ENCODE data around the gene CRYBA4. TPM values are rescaled to one million over a fixed set of nuclear protein-coding genes. Genes with fewer than 3 reads are reported as not detected.

CRYBA4 gene
- total RNA-seq, 2 experiments from 2014 or later, result 0.48 TPM; not detected in 1

GRCh38 chr22:26586556-26587325, 35.0 kb upstream of the CRYBA4 start:
- H3K4me1 Mint-ChIP-seq, result peaks cover 74% of the 10 kb centered on the region
- no peaks in the 10 kb centered on the region for H3K27me3 Mint-ChIP-seq
- H3K27ac Mint-ChIP-seq, result peak overlapping the region; percentile 68
- no peak for DNase-seq
- H3K9me3 Mint-ChIP-seq, result peaks cover 2% of the 10 kb centered on the region
- POLR2A ChIA-PET, result no interaction called here
- CTCF ChIA-PET, result interaction anchor here (0.5 kb wide), 1 partner anchor 48 kb away, joined by 3 read pairs; no protein-coding TSS in a partner anchor
- H3K36me3 Mint-ChIP-seq (ENCODE audit: low read depth), result peaks cover 43% of the 10 kb centered on the region
- peak overlapping the region; percentile 27 for H3K4me3 Mint-ChIP-seq

DNA sequence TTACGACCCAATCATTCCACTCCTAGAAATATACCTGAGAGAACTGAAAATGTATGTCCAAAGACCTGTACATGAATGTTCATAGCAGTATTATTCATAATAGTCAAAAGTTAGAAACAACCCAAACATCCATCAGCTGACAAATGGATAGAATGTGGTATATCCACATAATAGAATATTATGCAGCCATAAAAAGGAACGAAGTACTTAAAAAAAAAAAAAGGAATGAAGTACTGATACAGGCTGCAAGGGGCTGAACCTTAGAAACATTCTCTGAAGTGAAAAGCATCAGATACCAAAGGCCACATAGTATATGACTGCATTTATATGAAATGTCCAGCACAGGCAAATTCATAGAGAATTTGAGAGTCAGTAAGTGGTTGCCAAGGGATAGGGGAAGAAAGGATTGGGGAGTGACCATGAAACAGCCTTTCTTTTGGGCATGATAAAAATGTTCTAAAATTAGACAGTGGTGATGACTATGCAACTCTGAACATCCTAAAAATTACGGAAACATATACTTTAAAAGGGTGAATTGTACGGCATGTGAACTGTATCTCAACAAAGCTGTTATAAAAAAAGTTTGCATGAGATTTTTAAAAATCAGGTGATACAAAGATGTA, 33.7 kb upstream of the CRYBA4 start:
- Mint-ChIP-seq H3K9me3 (peaks cover 2% of the 10 kb centered on the region), H3K36me3 (ENCODE audit: low read depth) (peaks cover 34% of the 10 kb centered on the region), H3K27ac (peak overlapping the region; percentile 69), H3K4me3 (peak overlapping the region; percentile 90), H3K27me3 (no peaks in the 10 kb centered on the region), H3K4me1 (peaks cover 81% of the 10 kb centered on the region)
- ChIA-PET CTCF (interaction anchor here (1.3 kb wide), 1 partner anchor 45 kb away, joined by 3 read pairs; no protein-coding TSS in a partner anchor), POLR2A (interaction anchor here (1.1 kb wide), 1 partner anchor 54 kb away, joined by 3 read pairs; no protein-coding TSS in a partner anchor)
- DNase-seq, result no peak

- Mint-ChIP-seq H3K9me3 (peaks cover 2% of the 10 kb centered on the region), H3K27me3 (no peaks in the 10 kb centered on the region), H3K27ac (peak overlapping the region; percentile 69), H3K36me3 (ENCODE audit: low read depth) (peaks cover 32% of the 10 kb centered on the region), H3K4me3 (peak overlapping the region; percentile 90), H3K4me1 (peaks cover 85% of the 10 kb centered on the region)
- no peak for DNase-seq
- CTCF ChIA-PET, result interaction anchor here (1.3 kb wide), 1 partner anchor 46 kb away, joined by 3 read pairs; no protein-coding TSS in a partner anchor
- POLR2A ChIA-PET, result interaction anchor here (1.2 to 1.9 kb wide), 2 partner anchors 84 to 105 kb away, joined by 3 to 8 read pairs; partner anchors contain the start of genes HPS4 and SRRD
Observed at GRCh38 chr22:26588729-26589366, 32.9 kb upstream of the CRYBA4 start.

- H3K4me1 Mint-ChIP-seq, result peaks cover 85% of the 10 kb centered on the region
- no peaks in the 10 kb centered on the region for H3K27me3 Mint-ChIP-seq
- peak overlapping the region; percentile 69 for H3K27ac Mint-ChIP-seq
- peaks cover 2% of the 10 kb centered on the region for H3K9me3 Mint-ChIP-seq
- H3K4me3 Mint-ChIP-seq, result peak overlapping the region; percentile 90
- POLR2A ChIA-PET, result interaction anchor here (1.0 to 1.9 kb wide), 3 partner anchors 9 to 105 kb away, joined by 3 to 8 read pairs (median 3); partner anchors contain the start of genes HPS4 and SRRD
- H3K36me3 Mint-ChIP-seq (ENCODE audit: low read depth), result peaks cover 27% of the 10 kb centered on the region
- CTCF ChIA-PET, result interaction anchor here (1.3 kb wide), 1 partner anchor 46 kb away, joined by 3 read pairs; no protein-coding TSS in a partner anchor
- DNase-seq, result peak; percentile 29
Observed at GRCh38 chr22:26589367-26589844, 32.4 kb upstream of the CRYBA4 start.

- Mint-ChIP-seq H3K4me1 (peaks cover 82% of the 10 kb centered on the region), H3K27ac (peak within 1 kb of the TSS; percentile 78), H3K9me3 (peaks cover 2% of the 10 kb centered on the region), H3K36me3 (ENCODE audit: low read depth) (peaks cover 20% of the 10 kb centered on the region), H3K27me3 (no peaks in the 10 kb centered on the region), H3K4me3 (peak within 1 kb of the TSS; percentile 90)
- CTCF ChIA-PET, result no interaction called here
- POLR2A ChIA-PET, result interaction anchor here (1.0 to 1.9 kb wide), 3 partner anchors 10 to 106 kb away, joined by 3 to 8 read pairs (median 3); partner anchors contain the start of genes HPS4 and SRRD
- peak; percentile 84 for DNase-seq
Observed at GRCh38 chr22:26589845-26590736, 31.7 kb upstream of the CRYBA4 start, which contains the start of gene TPST2. TSS of gene TPST2 (minus strand) at chr22:26590132. CDS start at chr22:26541630, 48,502 bp downstream.

DNA sequence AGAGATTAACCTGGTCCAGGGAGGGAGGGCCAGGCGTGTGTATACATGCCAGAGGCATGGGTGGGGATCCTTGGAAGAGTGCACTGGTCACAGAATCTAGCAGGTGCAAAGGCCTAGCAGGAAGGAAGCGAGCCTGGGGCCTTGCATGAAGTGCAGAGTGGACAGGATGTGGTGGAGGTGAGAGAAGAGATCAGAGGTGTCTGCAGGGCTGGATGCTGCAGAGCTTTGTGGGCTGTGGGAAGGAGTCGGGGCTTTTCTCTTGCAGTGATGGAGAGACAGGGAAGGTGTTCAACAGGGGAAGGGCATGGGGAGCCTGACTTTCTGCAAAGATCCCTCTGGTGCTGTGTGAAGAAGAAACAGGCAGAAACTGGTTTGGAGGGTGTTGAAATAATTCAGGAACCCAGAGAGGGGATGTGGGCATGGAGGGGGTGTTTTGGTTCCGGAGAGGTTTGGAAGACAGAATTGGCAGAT, 29.3 kb upstream of the CRYBA4 start:
- H3K4me1 Mint-ChIP-seq, result peaks cover 69% of the 10 kb centered on the region
- peaks cover 2% of the 10 kb centered on the region for H3K9me3 Mint-ChIP-seq
- CTCF ChIA-PET, result interaction anchor here (0.6 to 1.3 kb wide), 3 partner anchors 13 to 89 kb away, joined by 3 to 4 read pairs (median 3); no protein-coding TSS in a partner anchor
- peak overlapping the region; percentile 82 for H3K27ac Mint-ChIP-seq
- H3K4me3 Mint-ChIP-seq, result peak overlapping the region; percentile 45
- H3K27me3 Mint-ChIP-seq, result peaks cover 4% of the 10 kb centered on the region
- POLR2A ChIA-PET, result interaction anchor here (0.6 to 3.6 kb wide), 6 partner anchors 12 to 81 kb away, joined by 3 to 16 read pairs (median 5); no protein-coding TSS in a partner anchor
- H3K36me3 Mint-ChIP-seq (ENCODE audit: low read depth), result peaks cover 10% of the 10 kb centered on the region
- DNase-seq, result peak; percentile 80

DNA sequence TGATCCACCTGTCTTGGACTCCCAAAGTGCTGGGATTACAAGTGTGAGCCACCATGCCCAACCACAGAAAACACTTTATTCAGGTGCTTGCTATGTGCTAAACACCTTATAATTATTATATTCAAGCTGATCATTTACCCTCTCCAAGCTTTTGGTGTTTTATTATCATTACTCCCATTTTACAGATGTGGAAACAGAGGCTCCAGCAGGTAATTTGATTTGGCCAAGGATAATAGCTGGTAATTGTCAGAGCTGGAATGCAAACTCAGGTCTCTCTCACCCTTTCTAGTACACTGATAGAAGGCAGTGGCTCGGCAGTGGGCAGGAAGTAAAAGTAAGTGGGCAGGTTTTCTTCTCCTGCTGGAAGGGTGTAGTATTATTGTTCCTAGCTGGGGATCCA, 28.0 kb upstream of the CRYBA4 start:
- H3K4me3 Mint-ChIP-seq, result no peak overlapping the region
- peaks cover 8% of the 10 kb centered on the region for H3K27me3 Mint-ChIP-seq
- no peak for DNase-seq
- H3K4me1 Mint-ChIP-seq, result peaks cover 61% of the 10 kb centered on the region
- CTCF ChIA-PET, result no interaction called here
- POLR2A ChIA-PET, result interaction anchor here (0.9 to 3.6 kb wide), 4 partner anchors 12 to 80 kb away, joined by 3 to 16 read pairs (median 3); no protein-coding TSS in a partner anchor
- peak overlapping the region; percentile 51 for H3K27ac Mint-ChIP-seq
- H3K9me3 Mint-ChIP-seq, result no peaks in the 10 kb centered on the region
- peaks cover under 1% of the 10 kb centered on the region for H3K36me3 Mint-ChIP-seq (ENCODE audit: low read depth)

GRCh38 chr22:26597026-26597425, 24.7 kb upstream of the CRYBA4 start:
- POLR2A ChIA-PET, result interaction anchor here (1.1 to 1.8 kb wide), 3 partner anchors 14 to 76 kb away, joined by 3 to 6 read pairs (median 3); no protein-coding TSS in a partner anchor
- Mint-ChIP-seq H3K36me3 (ENCODE audit: low read depth) (no peaks in the 10 kb centered on the region), H3K4me3 (no peak overlapping the region), H3K9me3 (no peaks in the 10 kb centered on the region), H3K27ac (no peak overlapping the region), H3K27me3 (peaks cover 11% of the 10 kb centered on the region), H3K4me1 (peaks cover 44% of the 10 kb centered on the region)
- no peak for DNase-seq
- CTCF ChIA-PET, result no interaction called here

- Mint-ChIP-seq H3K4me3 (no peak overlapping the region), H3K27ac (no peak overlapping the region), H3K27me3 (peaks cover 11% of the 10 kb centered on the region), H3K36me3 (ENCODE audit: low read depth) (no peaks in the 10 kb centered on the region), H3K4me1 (peaks cover 39% of the 10 kb centered on the region), H3K9me3 (no peaks in the 10 kb centered on the region)
- CTCF ChIA-PET, result no interaction called here
- no peak for DNase-seq
- POLR2A ChIA-PET, result interaction anchor here (0.6 to 1.7 kb wide), 2 partner anchors 10 to 75 kb away, joined by 3 read pairs; no protein-coding TSS in a partner anchor
Observed at GRCh38 chr22:26597480-26597879, 24.3 kb upstream of the CRYBA4 start.

- no peaks in the 10 kb centered on the region for H3K36me3 Mint-ChIP-seq (ENCODE audit: low read depth)
- H3K4me3 Mint-ChIP-seq, result no peak overlapping the region
- DNase-seq, result no peak
- H3K4me1 Mint-ChIP-seq, result peaks cover 27% of the 10 kb centered on the region
- H3K9me3 Mint-ChIP-seq, result no peaks in the 10 kb centered on the region
- peaks cover 11% of the 10 kb centered on the region for H3K27me3 Mint-ChIP-seq
- no peak overlapping the region for H3K27ac Mint-ChIP-seq
- CTCF ChIA-PET, result no interaction called here
- POLR2A ChIA-PET, result no interaction called here
Observed at GRCh38 chr22:26599505-26599904, 22.3 kb upstream of the CRYBA4 start.

- no peak overlapping the region for H3K27ac Mint-ChIP-seq
- H3K4me1 Mint-ChIP-seq, result peaks cover 25% of the 10 kb centered on the region
- no peaks in the 10 kb centered on the region for H3K9me3 Mint-ChIP-seq
- H3K36me3 Mint-ChIP-seq (ENCODE audit: low read depth), result no peaks in the 10 kb centered on the region
- H3K27me3 Mint-ChIP-seq, result peaks cover 11% of the 10 kb centered on the region
- POLR2A ChIA-PET, result no interaction called here
- no peak for DNase-seq
- no peak overlapping the region for H3K4me3 Mint-ChIP-seq
- CTCF ChIA-PET, result interaction anchor here (0.7 kb wide), 1 partner anchor 22 kb away, joined by 3 read pairs; no protein-coding TSS in a partner anchor
Observed at GRCh38 chr22:26601726-26602125, 20.0 kb upstream of the CRYBA4 start.

All from activated CD4-positive, alpha-beta memory T cell treated with anti-CD3 and anti-CD28 coated beads, Interleukin-2, amount 10 ng/mL, durations not matched to agents 7 days and 5 days (primary cell).